Activated CD8-positive, alpha-beta memory T cell treated with anti-CD3 and anti-CD28 coated beads, Interleukin-2, amount 50 U/mL, for 1 hour (primary cell): ENCODE results near the gene SERPINB4.

Experiments
- DNase-seq: peaks from one replicate; pipeline ENCODE4 v3.0.0-alpha.2; 2020; ENCODE audit errors: extremely low read depth

Gene SERPINB4

DNA sequence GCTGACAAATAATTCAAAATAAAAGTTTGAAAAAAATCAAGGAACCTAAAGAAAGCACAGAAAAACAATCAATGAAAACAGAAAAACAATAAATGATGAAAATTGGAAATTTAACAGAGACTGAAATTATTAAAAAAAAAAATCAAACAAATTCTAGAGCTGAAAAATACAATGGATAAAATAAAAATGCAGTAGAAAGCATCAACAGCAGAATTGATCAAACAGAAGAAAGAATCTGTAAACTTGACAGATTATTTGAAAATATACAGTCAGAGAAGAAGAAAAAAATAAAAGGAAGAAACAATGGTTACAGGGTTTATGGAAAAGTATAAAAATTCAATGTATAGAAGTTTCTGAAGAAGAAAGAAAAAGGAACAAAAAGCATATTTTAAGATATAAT, 16.2 kb downstream of the SERPINB4 start:
- no peak for DNase-seq

DNA sequence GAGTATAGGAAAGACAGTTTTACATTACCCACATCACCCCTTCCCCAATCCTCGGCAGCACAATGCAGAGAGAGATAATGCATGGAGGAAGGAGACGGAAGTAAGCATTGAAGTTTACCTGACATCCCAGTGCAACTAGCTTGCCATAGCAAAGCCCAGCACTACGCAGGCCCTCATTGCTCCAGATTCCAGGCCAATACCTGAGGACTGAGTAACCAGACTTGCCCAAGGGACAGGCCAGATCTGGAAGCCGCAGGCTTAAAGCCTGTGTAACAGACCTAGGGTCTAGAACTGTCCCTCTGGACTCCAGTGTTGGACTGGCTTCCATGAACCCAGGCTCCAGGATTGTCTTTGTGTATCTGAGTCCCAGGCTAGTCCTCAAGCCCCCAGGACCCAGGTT, 17.6 kb downstream of the SERPINB4 start:
- DNase-seq = no peak

DNA sequence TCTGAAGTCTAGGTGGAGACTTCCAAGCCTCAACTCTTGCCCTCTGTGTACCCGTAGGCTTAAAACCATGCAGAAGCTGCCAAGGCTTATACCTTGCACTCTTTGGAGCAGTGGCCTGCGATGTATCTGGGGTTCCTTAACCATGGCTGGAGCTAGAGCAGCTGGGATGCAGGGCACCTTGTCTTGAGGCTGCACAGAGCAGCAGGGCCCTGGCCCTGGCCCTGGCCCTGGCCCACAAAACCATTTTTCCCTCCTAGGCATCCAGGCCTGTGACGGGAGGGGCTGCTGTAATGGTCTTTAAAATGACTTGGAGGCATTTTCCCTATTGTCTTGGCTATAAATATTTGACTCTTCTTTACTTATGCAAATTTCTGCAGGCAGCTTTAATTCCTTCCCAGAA, 19.2 kb downstream of the SERPINB4 start:
- no peak for DNase-seq

DNA sequence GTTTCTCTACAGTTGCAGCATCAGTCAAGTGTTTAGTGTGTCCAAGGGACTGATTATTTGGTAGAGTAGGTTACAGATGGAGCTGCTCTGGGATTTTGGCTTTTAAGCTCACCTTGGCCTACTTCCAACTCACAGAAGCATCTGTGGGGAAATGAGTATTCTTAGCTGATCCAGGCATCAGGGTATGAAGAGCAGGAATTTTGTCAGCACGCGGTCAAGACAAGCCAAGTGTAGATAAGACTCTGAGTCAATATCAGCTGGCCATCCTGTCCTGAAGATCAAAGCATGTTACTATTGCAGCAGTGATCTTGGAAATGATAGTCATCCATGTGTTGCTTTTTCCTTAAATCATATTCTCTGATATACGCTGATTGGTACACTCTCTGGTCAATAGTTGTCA, 24.4 kb downstream of the SERPINB4 start:
- DNase-seq = no peak

DNA sequence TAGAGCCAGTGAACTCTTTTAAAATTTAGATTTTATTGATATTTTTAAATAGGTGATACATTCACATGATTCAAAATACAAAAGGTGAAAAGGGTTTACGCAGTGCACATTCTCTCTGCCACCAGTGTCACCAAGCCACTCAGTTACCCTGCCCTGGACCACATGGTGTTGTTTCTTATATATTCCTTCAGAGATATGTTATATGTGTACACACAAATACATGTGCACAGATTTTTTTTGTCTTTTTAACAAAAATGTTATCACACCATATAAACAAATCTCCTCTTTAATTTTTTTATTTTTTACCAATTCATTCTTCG, 26.2 kb downstream of the SERPINB4 start:
- no peak for DNase-seq

DNA sequence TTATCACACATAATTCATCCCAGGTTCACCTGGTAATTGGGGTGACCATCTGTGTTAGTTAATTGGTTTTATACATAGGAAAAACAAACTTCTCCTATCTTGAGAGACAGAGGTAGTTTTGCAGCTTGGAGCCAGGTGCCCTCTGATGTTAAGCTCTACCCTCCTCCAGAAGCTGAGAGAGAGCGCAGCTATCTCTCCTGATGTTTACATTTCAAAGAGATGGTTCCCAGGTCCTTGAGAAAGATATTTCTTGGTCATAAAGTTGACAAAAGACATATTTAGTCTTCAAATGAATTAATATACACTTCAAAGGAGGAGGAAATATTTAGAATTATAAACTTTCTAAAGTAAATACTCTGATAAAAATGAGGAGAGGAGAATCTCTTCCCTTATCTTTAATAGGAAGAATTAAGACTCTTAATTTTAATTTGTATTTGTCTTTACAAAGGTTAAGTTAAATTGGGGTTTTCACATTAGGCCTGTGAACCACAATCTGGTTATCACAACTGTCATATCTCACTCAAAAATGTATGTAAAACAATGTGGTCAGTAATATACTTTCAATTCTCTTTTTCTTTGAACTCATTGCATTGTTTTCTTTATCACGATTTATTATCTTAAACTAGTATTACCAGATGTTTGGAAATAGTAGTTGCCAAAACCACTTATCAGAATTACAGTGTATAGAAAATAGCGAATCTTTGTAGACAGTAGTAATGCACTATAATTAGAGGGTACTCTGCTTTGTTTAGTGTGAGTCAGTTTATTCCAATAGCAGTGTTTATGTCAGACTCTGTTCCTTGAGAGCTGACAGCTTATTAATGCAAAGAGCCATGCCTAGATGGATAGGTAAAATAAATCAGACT, 26.8 kb downstream of the SERPINB4 start:
- no peak for DNase-seq

DNA sequence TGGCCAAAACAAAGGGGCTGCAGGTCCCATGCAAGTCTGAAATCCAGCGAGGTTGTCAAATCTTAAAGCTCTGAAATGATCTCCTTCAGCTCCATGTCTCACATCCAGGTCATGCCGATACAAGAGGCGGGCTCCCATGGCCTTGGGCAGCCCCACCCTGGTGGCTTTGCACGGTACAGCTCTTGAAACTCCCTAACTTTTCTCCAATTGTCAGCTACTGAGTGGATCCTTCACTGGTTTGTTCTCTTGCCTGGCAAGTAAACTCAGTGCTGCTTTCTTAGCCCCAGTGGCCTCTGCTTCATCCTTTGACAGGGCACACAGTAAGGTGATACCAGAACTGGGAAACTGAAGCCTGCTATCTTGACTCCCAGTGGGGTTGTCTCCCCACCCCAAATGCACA, 30.6 kb downstream of the SERPINB4 start:
- DNase-seq = no peak

DNA sequence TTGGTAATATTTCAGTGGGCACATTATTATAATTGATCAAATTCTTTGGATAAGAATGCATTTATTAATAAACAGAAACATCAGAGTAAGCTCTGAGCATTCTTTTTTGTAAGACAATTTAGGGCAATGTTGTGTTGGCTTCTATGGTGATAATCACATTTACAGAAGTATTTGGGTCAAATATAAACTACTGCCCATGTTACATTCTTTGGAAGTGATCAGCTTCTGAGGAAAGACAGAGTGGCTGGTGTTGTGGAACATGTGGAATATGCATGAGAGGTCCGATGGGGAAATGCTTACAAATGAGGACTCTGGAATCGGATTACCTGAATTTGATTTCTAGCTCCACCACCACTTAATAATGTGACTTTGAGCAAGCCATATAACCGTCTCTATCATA, 37.5 kb downstream of the SERPINB4 start:
- no peak for DNase-seq

DNA sequence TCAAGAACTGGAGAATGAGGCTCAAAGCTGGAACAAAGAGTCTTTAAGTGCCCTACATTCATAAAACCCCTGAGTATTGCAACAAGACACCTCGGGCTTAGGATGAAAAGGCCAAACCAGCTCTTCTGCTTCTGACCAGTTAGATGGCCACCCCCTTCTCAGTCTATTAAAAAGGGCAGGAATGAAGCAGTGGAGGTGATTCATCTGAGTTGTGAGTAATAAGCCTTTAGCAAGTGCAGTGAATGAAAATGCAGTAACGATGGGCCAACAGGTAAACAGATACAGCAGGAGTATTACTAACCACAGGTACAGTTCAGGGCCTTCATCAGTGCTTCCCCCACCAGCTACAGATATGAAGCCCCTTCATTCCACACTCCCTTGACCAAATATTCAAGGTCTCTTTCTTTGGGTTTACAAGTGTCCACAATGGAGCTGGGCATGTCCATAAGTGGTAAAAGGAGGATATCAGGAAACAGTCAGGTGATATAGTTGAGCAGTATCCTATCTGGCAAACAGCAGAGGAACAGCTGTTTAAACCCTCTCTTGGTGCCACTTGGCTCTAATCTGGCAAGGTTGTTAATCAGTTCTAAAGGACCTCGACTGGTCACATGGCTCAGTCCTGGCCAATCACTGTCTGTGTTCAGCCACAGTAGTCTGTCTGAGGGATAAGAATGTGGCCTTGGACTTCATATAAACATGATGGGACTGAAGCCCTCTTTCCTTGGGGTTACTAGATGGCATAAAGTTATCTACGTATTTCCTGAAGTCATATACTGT, 39.1 kb downstream of the SERPINB4 start:
- no peak for DNase-seq

DNA sequence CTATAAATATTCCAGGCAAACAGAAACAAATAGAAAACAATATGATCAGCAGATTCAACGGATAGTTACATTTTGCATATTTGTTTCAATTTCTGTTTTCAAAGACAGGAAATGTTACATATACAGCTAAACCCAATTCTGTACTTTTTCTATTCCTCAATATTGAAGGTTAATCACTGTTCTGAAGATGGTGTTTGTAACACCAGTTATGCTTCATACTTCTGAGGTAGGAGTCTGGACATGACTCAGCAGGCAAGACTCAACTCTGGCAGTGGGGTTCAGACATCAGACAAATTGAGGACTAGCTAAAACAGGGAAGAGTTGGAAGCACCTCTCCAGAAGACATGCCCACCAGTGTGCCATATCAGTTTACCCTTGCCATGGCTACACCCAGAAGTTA, 40.3 kb downstream of the SERPINB4 start:
- no peak for DNase-seq

DNA sequence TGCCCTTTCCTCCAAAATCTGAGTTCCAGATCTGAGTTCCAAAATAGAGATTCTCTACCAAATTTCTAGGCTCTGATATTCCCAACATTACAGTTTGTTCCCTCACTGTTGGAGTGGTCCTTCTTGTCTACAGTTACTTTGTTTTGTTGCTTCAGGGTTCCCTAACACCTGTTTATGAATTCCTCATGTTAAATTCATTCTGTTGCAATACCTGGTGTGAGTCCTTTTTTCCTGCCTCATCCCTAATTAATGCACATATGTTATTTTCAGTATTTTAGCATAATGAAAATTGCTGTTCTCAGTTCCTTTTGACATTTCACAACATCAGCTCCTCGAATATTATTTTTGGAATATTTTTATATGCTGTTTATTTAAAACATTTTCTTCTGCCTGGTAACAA, 40.7 kb downstream of the SERPINB4 start:
- DNase-seq = no peak

DNA sequence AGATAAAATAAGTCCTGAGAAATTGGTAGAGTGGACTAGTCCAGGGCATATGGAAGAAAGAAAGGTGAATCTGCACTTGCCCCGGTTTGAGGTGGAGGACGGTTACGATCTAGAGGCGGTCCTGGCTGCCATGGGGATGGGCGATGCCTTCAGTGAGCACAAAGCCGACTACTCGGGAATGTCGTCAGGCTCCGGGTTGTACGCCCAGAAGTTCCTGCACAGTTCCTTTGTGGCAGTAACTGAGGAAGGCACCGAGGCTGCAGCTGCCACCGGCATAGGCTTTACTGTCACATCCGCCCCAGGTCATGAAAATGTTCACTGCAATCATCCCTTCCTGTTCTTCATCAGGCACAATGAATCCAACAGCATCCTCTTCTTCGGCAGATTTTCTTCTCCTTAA, 47.1 kb downstream of the SERPINB4 start:
- DNase-seq = no peak

DNA sequence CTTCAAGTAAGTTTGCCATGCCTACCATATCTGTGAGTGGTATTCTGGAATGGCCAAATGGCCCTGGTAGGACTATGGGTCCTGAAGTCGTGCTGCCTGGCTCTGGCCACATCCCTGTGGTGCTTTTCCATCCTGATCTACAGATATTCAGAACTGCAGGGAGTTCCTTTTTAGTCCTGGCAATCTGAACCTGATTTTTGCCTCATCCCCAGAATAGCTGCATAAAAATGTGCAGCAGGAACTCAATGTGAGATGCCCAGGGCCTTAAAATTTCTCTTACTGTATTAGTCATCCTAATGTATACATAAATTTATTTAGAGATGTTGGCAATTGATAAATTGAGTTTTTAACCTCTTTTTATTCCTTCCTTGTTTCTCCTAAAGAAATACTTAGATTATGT, 51.6 kb downstream of the SERPINB4 start:
- no peak for DNase-seq

DNA sequence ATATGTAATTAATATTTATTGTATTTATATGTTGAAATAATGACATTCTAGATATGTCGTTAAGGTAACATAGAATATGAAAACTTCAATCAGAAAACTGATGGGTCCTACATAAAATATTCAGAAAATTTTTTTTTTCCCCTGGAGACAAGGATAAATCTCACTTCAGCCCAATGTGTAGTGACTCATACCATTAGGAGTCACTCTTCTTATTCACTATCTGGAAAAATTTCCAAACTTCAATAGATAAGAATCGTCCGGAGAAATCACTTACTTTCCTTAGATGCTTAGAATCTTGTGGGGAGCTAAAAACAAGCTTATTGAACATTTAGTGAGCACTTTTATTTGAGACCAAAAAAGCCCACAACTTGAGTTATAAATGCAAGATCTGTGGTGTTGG, 52.3 kb downstream of the SERPINB4 start:
- no peak for DNase-seq

DNA sequence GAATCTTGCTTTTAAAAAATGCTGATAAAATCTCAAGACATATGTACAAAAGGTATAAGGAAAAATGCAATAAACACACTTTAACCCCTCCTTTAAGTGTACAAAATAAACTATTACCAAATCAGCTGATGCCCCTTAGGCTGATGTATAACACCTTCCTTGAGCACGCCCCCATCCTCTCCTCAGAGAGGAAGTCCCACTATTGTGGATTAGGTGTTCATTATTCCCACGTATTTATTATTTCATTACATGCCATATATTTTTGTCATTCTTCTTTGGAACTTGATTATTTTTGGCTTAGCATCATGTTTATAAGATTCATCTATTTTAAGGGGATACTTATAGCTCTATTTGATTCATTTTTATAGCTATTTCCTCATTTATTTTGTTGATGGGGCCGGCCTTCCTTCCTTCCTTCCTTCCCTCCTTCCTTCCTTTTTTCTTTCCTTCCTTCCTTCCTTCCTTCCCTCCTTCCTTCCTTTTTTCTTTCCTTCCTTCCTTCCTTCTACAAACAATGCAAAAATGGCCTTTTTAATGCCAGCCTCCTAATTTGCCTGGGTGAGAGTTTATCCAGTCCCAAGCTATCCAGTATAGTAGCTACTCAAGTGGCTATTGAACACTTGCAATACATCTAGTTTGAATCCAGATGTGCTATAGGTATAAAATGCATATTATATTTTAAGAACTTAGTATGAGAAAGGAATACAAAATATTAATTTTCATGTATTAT, 52.9 kb downstream of the SERPINB4 start:
- DNase-seq = no peak

DNA sequence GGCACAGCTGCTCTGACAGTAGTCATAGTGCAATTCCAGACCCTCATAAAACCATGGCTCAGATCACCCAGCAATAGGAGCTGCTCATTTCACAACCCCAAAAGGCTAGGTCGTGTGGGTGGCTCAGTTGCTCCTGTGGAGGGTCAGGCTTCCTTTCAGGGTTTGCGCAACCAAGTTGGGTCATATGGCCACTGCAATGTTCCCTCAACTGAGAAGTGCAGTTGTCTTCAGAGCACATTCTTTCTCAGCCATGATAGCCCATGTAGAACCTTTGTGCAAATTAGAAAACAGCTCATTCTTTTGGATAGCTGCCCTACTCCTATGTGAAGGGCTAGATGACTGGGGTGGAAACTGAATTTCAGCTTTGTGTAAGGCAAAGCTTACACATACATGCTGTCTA, 53.7 kb downstream of the SERPINB4 start:
- DNase-seq = no peak

DNA sequence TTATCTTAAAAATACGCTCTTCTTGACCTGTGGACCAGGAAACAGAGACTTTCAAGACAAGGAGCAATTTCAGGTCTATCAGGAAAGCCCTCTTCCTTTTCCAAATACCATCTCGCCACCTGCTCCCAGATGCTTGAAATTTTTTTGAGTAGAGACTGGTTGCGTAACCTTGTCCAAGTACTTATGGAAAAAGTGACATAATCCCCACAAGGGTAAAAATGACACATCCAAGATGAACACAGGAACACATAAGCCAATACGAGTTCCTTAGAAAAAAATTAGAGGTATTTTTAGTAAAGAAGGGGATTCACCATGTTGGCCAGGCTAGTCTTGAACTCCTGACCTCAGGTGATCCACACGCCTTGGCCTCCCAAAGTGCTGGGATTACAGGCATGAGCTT, 55.1 kb downstream of the SERPINB4 start:
- no peak for DNase-seq
